GM20000 (cell line): Measurements from ENCODE around the gene OPN3.

Experiments used
- DNase-seq: peaks from one replicate; pipeline ENCODE4 v3.0.0; 2012; ENCODE audit warnings: low spot score
- TF ChIP-seq, protein P1 (sequence below): IDR thresholded peaks from 2 replicates; pipeline ENCODE4 v1.5.1; 2012; ENCODE audit warnings: mild to moderate bottlenecking, control low read depth; ENCODE audit errors: extremely low read depth, missing control alignments

OPN3 gene

DNA sequence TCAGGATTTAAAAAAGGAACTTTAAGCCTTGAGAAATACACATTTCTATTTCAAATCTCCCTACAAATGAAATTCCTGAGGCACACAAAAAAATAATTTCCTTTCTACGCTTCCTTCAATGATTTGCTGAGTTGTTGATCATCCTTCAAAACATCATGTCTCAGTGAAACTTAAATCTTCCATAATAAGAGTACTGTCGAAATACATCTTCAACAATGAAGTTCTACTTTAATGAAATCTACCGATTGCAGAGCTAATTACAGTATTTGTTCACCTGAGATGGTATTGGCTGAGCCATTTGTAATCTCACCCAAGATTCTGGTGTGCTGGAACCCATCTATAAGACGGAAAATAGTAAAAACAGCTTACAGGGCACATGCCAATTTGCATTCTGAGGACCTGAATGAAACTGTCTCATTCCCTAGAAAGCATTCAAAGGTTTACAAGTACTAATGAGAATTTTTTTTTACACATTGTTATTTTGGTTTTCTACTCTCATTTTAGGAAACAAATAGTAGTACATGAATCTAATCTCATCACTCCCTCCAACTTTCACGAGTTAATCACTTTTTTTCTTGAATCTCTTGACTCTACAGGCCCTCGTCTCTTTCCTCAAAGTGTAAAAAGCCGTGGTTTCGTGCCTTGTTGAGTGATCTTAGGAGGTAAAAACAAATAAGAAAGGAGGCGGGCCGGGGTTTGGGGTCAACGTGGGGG, 1.1 kb downstream of the OPN3 start:
- TF ChIP-seq, protein P1, sequence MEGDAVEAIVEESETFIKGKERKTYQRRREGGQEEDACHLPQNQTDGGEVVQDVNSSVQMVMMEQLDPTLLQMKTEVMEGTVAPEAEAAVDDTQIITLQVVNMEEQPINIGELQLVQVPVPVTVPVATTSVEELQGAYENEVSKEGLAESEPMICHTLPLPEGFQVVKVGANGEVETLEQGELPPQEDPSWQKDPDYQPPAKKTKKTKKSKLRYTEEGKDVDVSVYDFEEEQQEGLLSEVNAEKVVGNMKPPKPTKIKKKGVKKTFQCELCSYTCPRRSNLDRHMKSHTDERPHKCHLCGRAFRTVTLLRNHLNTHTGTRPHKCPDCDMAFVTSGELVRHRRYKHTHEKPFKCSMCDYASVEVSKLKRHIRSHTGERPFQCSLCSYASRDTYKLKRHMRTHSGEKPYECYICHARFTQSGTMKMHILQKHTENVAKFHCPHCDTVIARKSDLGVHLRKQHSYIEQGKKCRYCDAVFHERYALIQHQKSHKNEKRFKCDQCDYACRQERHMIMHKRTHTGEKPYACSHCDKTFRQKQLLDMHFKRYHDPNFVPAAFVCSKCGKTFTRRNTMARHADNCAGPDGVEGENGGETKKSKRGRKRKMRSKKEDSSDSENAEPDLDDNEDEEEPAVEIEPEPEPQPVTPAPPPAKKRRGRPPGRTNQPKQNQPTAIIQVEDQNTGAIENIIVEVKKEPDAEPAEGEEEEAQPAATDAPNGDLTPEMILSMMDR, result no peak
- DNase-seq, result peak; percentile 29

DNA sequence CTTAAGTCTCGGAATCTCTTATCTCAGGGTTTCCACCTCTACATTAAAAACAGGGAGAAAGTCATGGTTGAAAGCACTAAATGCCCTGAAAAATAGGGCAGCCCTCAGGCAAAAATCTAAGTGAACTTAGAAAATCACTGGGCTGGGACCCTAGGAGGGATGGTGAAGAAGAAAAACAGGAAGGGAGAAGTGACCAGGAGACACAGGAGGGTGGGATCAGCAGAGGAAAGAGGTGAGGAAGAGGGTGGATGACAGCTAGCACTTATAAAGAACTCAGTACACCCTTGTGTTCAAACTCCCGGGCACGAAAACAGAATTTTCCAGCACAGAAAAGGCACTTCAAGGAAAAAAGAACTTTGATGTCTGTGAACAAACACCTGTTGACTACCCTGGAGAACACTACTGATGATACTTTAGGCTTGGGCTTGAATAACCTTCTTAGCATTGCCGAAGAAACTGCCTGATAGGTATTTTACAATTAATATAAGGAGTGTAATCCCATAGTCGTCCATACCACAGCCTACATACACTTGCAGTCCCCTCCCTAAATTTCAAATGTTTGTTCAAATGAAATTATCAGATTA, 2.0 kb downstream of the OPN3 start:
- DNase-seq, result no peak
- TF ChIP-seq, protein P1, result no peak

DNA sequence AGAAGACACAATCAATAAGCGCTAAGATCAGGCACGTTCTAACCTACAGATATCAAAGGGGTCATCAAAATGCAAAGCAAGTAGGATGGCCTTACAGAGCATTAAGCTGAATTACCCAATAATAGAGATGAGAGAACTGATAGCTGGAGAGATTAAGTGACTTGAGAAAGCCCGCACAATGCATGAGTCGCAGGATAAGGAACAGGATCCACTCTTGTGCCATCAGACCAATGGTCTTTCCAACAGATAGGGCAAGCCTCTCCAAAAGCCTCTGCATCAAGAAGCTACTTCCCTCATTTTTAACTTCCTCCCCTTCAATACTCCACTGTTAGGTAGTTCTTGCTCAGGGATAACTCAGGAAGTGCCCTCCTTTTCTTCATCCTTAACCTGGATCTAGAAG, 2.6 kb downstream of the OPN3 start:
- TF ChIP-seq, protein P1, result no peak
- no peak for DNase-seq

DNA sequence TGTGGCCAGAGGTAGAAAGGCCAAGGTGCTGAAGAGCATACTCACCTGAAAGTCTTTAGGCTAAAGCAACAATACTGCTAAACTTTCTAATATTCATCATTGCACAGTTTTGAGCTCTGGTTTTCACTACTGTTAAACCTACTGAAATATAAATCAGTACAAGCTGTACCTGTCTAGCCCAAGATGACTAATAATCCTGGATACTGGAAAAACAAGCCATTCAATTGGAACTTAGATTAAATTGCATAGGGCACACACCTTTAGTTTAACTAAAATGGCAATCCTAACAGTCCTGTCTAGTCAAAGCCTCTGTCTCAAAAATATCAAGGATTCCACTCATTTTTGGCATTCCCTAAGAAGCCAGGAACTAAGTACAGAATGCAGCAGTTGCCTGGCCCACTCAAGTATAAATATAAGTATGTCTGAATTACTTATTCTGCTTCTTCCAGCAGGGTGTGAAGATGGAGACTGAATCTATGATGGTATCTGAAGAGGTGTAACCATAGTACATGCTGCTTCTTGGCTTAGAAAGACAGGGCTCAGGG, 3.1 kb downstream of the OPN3 start:
- DNase-seq, result no peak
- TF ChIP-seq, protein P1, result no peak

DNA sequence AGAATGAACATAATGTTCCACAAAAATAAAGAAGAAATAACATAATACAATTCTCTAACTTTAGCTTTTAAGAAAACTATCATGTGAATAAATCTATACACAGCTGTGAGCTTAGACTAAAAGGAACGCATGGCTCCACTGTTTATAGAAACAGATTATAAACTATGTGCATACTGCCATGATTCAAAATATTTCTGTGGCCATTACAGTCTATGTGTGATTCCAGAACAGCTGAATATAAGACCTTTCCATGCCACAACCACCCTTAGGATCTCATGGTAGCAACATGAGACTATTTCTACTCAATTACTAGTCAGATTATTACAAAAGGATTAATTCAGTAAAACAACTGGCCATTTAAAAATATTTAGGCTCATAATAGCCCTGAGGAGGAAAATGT, 3.9 kb downstream of the OPN3 start:
- TF ChIP-seq, protein P1, result no peak

DNA sequence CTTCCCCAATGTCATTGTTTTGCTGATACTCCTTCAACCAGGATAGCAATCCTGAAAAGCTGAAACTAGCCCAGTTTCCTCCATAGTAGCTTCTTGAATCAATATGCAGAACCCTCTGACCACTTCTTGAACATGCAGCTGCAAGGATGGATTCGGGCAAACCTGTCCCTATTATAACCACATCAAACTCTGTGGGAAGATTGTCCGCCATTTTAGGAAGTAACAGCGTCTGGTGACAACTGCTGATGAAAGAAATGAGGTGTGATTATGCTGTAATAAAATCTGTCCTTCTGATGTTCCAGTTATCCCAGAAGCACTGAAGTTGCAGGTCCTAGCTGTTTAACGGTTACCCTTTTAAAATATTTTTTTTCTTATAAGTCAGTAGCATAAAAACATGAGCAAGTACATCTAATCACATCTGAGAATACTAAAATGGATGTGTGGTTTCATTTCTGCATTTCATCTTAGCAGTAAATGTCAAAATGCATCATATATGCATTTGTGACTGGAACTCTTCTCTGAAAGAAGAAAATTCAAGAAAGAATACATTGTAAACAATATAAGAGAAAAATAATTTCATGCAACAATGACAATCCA, 4.5 kb downstream of the OPN3 start:
- TF ChIP-seq, protein P1, result no peak
- peak; percentile 14 for DNase-seq

More for the DNA sequence above, 3.9 kb downstream of the OPN3 start:
- DNase-seq, result no peak

DNA sequence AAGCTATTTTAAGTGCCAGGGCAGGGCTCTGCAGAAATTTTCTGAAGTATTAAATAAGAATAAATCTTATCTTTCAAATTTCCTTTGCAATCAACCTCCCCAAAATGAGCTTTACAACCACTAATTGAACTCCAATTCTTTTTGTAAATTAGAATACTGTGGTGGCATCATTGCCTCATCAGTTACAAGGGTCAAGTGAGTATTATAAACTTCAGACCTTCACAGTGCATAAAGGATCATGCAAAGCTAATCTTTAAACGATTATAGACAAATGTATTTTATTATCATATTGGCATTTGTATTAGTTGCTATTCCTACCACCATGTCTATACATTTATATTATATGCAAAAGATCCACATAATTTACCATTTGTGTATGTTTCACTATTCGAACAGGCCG, 7.2 kb downstream of the OPN3 start:
- TF ChIP-seq, protein P1, result no peak
- no peak for DNase-seq
